ENCODE measurements around the gene FOCAD.

DNA sequence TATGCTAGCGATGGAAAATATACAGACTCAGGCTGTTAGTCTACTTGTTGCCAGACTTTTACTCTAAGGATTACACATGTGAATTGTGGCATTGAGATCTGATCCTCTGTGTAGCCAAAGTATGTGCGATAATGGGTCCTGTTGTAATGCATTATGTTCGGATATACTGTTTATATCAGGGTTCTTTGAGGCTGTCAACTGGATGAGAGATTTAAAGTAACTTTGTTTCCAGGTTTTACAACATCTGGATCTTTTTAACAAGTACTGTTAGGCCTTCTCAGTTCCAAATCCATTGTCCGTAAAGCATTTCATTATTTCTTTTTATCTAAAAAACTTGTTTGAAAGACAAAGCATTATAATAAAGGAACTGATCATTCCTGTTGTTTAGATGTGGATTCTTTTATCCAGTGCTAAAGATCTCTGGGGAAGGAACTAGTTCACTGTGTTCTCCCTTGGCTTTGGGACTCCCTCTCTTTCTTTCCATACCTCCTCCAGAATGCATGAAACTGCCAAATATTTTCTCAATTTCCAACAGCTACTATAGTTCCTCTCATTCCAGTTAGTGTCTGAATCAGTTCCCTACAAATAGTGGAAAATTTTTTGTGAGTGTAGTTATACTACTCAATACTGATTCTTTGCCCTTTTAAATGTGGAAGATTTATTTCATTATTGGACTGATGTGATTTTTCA, 278.6 kb downstream of the FOCAD start:
- TF ChIP-seq EZH2 (IDR thresholded peaks at IDR 0.05; ENCODE audit: low read depth) = no peak
- TF ChIP-seq, protein P1, sequence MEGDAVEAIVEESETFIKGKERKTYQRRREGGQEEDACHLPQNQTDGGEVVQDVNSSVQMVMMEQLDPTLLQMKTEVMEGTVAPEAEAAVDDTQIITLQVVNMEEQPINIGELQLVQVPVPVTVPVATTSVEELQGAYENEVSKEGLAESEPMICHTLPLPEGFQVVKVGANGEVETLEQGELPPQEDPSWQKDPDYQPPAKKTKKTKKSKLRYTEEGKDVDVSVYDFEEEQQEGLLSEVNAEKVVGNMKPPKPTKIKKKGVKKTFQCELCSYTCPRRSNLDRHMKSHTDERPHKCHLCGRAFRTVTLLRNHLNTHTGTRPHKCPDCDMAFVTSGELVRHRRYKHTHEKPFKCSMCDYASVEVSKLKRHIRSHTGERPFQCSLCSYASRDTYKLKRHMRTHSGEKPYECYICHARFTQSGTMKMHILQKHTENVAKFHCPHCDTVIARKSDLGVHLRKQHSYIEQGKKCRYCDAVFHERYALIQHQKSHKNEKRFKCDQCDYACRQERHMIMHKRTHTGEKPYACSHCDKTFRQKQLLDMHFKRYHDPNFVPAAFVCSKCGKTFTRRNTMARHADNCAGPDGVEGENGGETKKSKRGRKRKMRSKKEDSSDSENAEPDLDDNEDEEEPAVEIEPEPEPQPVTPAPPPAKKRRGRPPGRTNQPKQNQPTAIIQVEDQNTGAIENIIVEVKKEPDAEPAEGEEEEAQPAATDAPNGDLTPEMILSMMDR (conservative IDR thresholded peaks at IDR 0.05) = no peak
